Measurements from ENCODE around the gene FBLN5. TPM values are rescaled to one million over a fixed set of nuclear protein-coding genes. Genes with fewer than 3 reads are reported as not detected.

The FBLN5 gene
- total RNA-seq, 4 donors from 2014 or later = 19.6 to 36.8 (median 27.3) TPM

- Histone ChIP-seq H3K4me3 (no peak overlapping the region), H3K9me3 (no peaks in the 10 kb centered on the region), H3K27ac (no peak overlapping the region), H3K4me1 (no peaks in the 10 kb centered on the region), H3K27me3 (peaks cover 7 to 11% (median 9%) of the 10 kb centered on the region in 3 donors), H3K36me3 (no peaks in the 10 kb centered on the region)
- DNase-seq (no peak), ATAC-seq (no peak)
- TF ChIP-seq CTCF (IDR thresholded peaks at IDR 0.05 in 4 of 5, conservative IDR thresholded peaks at IDR 0.05 in 1 of 5) (no peak), POLR2A (IDR thresholded peaks at IDR 0.05) (no peak)
- in situ Hi-C loops (cut with MboI; ENCODE audit: low sequenced_read_pairs in 4 of 4) (no loop called here), intact Hi-C loops (cut with DNase I; ENCODE audit: low total_unique reads) (no loop called here)
These were observed 116.7 kb downstream of the FBLN5 start for GRCh38 chr14:91830777-91831176.

- Histone ChIP-seq H3K4me3 (no peak overlapping the region), H3K27me3 (peaks cover under 1 to 4% (median 3%) of the 10 kb centered on the region in 3 donors), H3K4me1 (no peaks in the 10 kb centered on the region), H3K27ac (no peak overlapping the region), H3K9me3 (no peaks in the 10 kb centered on the region), H3K36me3 (no peaks in the 10 kb centered on the region)
- in situ Hi-C loops (cut with MboI; ENCODE audit: low sequenced_read_pairs in 4 of 4) (no loop called here), intact Hi-C loops (cut with DNase I; ENCODE audit: low total_unique reads) (no loop called here)
- ATAC-seq = no peak
- DNase-seq = no peak
- no peak for TF ChIP-seq POLR2A (IDR thresholded peaks at IDR 0.05)
- no peak for TF ChIP-seq CTCF (IDR thresholded peaks at IDR 0.05 in 4 of 5, conservative IDR thresholded peaks at IDR 0.05 in 1 of 5)
These were observed 118.0 kb downstream of the FBLN5 start for GRCh38 chr14:91829511-91829910.

GRCh38 chr14:91827746-91828145 is 119.7 kb downstream of the FBLN5 start:
- DNase-seq = no peak
- no peaks in the 10 kb centered on the region for H3K9me3 ChIP-seq
- H3K27ac ChIP-seq = no peak overlapping the region
- H3K4me1 ChIP-seq = no peaks in the 10 kb centered on the region
- H3K4me3 ChIP-seq = no peak overlapping the region
- TF ChIP-seq CTCF (IDR thresholded peaks at IDR 0.05 in 4 of 5, conservative IDR thresholded peaks at IDR 0.05 in 1 of 5) (no peak), POLR2A (IDR thresholded peaks at IDR 0.05) (no peak)
- intact Hi-C loops (cut with DNase I; ENCODE audit: low total_unique reads) = no loop called here
- H3K36me3 ChIP-seq = no peaks in the 10 kb centered on the region
- ATAC-seq = no peak
- H3K27me3 ChIP-seq = no peaks in the 10 kb centered on the region
- in situ Hi-C loops (cut with MboI; ENCODE audit: low sequenced_read_pairs in 4 of 4) = no loop called here

Other genes with a start within 250 kb of the FBLN5 start
- gene CATSPERB, start 215.6 kb downstream of the FBLN5 start, total RNA-seq = under 1 TPM in 2 of 4 donors, not detected in 2; 0.20 to 0.24 TPM
- 10 to 100 TPM in 1 of 4 donors, 1 to 10 TPM in 3; 3.2 to 11.9 (median 7.2) TPM for gene TC2N, start 80.2 kb downstream of the FBLN5 start, total RNA-seq
- gene TRIP11, start 92.4 kb upstream of the FBLN5 start, total RNA-seq = 10 to 100 TPM; 22.0 to 39.6 (median 30.2) TPM
- 10 to 100 TPM in 1 of 4 donors, 1 to 10 TPM in 3; 6.4 to 18.9 (median 8.5) TPM for gene ATXN3, start 158.9 kb upstream of the FBLN5 start, total RNA-seq
- gene NDUFB1, start 174.0 kb upstream of the FBLN5 start, total RNA-seq = 1,000 to 10,000 TPM in 1 of 4 donors, 100 to 1,000 TPM in 3; 409 to 1,081 (median 454) TPM
- gene CPSF2, start 174.3 kb upstream of the FBLN5 start, total RNA-seq = 100 to 1,000 TPM in 1 of 4 donors, 10 to 100 TPM in 3; 52.2 to 146 (median 58.6) TPM